IPS-18c (cell line): ENCODE results near the gene LHX6.

Experiments used
- H3K4me3 ChIP-seq: 2 replicates; pipeline ENCODE4 v1.7.0; 2013; ENCODE audit warnings: low read depth, mild to moderate bottlenecking, low read length, moderate library complexity; ENCODE audit not compliant: insufficient read depth
- H3K9me3 ChIP-seq: one replicate; pipeline ENCODE4 v1.6.1; 2013; ENCODE audit warnings: mild to moderate bottlenecking, low read length, moderate library complexity; ENCODE audit not compliant: control insufficient read depth, insufficient read depth

LHX6 gene

GRCh38 chr9:122228568-122229484 lies at the start of gene LHX6:
Gene LHX6 (minus strand): TSS chr9:122228957. CDS start chr9:122228740, 217 bp downstream.
- H3K4me3 ChIP-seq = peak within 1 kb of the TSS; percentile 44

DNA sequence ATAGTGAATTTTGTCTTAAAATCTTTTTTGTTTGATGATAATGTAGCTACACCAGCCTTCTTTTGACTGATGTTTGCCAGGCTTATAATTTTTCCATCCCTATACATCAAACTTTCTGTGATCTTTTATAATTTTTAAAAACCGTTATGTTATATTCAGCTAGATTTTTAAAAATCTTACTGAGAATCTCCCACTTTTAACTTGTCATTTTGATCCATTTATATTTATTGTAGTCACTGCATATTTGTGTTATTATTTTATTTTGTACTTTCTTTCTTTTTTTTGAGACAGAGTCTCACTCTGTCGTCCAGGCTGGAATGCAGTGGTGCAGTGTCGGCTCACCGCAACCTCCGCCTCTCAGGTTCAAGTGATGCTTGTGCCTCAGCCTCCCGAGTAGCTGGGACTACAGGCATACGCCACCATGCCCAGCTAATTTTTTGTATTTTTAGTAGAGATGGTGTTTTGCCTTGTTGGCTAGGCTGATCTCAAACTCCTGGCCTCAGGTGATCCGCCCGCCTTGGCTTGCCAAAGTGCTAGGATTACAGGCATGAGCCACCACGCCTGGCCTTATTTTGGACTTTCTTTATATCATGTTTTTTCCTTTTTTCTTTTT lies 48.6 kb upstream of the LHX6 start:
- no peak overlapping the region for H3K4me3 ChIP-seq
- no peaks in the 10 kb centered on the region for H3K9me3 ChIP-seq

More at GRCh38 chr9:122228568-122229484, at the start of gene LHX6:
- peaks cover 8% of the 10 kb centered on the region for H3K9me3 ChIP-seq

GRCh38 chr9:122276096-122276495 lies 47.3 kb upstream of the LHX6 start:
- H3K4me3 ChIP-seq = no peak overlapping the region
- no peaks in the 10 kb centered on the region for H3K9me3 ChIP-seq

- H3K9me3 ChIP-seq = no peaks in the 10 kb centered on the region
- no peak overlapping the region for H3K4me3 ChIP-seq
These were observed 45.3 kb upstream of the LHX6 start for GRCh38 chr9:122274055-122274454.

DNA sequence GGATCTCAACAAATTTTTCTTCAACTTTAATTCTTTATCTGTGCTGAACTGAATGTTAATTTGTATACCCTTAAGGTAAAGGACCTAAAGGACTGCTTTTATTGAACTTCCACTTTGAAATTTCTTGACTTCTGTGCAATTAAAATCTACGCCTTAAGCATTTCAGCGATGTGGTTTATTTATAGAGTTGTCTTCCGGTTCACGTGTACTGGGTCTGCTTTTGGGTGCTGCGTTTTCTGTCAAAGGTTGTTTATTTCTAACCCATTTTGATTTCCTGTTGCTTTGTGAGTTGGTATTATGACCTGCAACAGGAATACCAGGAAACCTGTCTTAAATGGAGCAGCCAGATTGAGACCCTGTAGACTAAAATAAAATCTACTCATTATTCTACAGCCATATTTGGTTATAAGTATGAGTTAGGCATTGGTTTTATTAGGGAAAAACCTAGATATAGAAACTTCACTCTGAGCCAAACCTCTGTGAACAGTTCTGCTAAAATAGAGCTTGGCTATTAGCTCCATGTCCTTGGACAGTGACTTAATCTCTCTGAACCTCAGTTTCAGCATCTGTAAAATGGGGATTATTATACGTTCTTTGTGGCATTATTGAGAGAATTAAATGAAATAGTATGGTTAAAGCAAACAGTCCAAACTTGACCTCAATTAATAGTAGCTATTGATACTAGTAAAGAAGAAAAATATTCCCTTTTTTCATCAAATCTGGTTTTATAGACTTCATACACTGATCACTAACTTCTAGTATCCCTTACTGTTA lies 39.5 kb upstream of the LHX6 start:
- no peak overlapping the region for H3K4me3 ChIP-seq
- no peaks in the 10 kb centered on the region for H3K9me3 ChIP-seq

DNA sequence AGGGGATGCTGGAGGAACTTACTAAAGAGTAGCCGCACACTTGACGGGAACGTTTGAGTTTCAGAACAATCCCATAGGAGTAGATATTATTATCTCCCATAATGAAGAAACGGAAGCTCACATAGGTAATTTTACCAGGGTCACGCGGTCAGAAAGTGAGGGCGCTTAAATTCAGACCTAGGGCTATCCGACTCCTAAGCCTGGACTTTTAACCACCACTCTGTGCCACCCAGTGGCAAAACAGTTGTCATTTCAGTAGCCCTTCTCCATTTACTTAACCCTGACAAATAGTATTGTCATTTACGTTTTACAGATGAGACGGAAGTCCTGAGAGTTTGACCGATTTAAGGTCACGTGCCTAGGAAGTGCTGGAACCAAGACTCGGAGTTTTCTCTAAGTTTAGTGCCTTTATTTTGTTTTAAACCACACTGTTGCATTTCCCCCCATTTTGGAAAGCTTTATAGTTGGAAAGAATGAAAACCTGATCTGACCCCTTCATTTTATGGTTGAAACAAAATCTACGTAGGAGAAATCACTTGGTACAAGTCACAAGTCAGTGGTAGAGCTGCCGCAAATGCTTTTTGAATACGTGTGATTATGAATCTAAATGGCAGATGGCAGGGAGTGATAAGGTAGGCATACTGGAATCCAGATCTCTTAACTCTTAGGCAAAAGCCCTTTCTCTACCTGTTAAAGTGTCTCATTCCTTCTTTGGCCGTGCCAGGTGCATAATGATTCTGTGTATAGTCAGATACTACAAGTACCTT lies 36.6 kb upstream of the LHX6 start:
- Histone ChIP-seq H3K4me3 (peak overlapping the region; percentile 97), H3K9me3 (no peaks in the 10 kb centered on the region)

DNA sequence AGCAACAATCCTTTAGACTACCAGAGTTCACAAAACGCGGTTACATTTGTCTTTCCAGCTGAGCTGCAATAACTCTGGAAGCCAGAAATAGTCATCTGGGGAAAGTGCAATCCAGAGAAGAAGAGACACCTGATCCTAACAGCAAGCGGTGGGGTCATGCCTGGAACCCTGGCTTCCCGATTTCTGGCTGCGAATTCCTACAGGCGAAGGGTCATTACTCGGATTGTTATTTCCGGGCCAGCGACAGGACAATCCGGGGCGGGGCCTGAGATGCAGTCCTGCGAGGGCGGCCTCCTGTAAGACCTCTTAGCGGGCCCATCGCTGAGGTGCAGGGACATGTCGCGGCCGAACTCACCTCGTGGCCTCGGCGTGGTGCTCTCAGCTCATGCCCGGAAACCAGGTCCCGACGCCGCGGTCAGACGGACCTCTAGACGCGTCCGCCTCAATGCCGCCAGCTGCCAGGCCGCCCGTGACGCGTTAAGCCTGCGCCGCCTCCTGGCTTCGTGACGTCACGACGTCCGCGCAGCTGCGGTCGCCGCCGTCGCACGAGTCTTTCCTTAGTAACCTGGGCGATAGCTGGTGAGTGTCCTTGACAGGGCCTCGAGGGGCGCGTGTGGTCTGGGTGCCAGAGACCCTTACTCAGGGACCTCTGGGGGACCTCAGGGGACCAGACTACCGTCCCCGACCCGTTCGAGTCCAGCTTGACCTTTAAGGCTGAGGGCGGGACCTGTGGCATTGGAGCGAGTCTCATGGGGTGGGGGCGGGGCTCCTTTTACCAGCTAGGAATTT lies 35.8 kb upstream of the LHX6 start, which contains the start of the genes MRRF and RBM18:
MRRF (plus strand) TSS at position 523 of the 789 bp plus-strand sequence. CDS start 6,010 bp downstream, outside the sequence.
RBM18 (minus strand) TSS at position 481 of the 789 bp plus-strand sequence. CDS start 3,348 bp downstream, outside the sequence.
- peak within 1 kb of the TSS; percentile 97 for H3K4me3 ChIP-seq
- no peaks in the 10 kb centered on the region for H3K9me3 ChIP-seq

- Histone ChIP-seq H3K9me3 (no peaks in the 10 kb centered on the region), H3K4me3 (peak overlapping the region; percentile 97)
These were observed 35.1 kb upstream of the LHX6 start for GRCh38 chr9:122263699-122264349.

- no peaks in the 10 kb centered on the region for H3K9me3 ChIP-seq
- H3K4me3 ChIP-seq = no peak overlapping the region
These were observed 33.3 kb upstream of the LHX6 start for GRCh38 chr9:122262073-122262472.

- no peaks in the 10 kb centered on the region for H3K9me3 ChIP-seq
- no peak overlapping the region for H3K4me3 ChIP-seq
These were observed 32.7 kb upstream of the LHX6 start for GRCh38 chr9:122261469-122261881.

GRCh38 chr9:122258886-122259415 lies 30.2 kb upstream of the LHX6 start:
- no peaks in the 10 kb centered on the region for H3K9me3 ChIP-seq
- H3K4me3 ChIP-seq = no peak overlapping the region

GRCh38 chr9:122256206-122256605 lies 27.4 kb upstream of the LHX6 start:
- Histone ChIP-seq H3K4me3 (no peak overlapping the region), H3K9me3 (no peaks in the 10 kb centered on the region)

DNA sequence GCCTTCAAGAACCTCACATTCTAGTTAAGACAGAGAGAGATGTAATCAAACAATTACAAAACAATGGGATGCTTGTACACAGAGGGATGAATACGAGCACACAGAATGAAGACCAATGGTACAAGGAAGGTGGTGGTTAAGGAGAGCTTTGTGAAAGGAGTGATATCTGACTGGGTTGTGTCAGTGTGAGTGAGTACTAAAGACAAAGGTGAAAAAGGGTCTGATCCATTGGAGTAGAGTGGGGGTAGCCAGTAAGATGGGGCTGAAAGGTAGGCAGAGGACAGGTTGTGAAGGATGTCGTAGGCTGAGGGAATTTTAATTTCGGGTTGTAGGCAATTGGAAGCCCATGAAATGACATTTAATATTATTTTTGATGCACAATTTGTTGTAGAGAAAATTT lies 26.0 kb upstream of the LHX6 start:
- Histone ChIP-seq H3K4me3 (no peak overlapping the region), H3K9me3 (no peaks in the 10 kb centered on the region)

DNA sequence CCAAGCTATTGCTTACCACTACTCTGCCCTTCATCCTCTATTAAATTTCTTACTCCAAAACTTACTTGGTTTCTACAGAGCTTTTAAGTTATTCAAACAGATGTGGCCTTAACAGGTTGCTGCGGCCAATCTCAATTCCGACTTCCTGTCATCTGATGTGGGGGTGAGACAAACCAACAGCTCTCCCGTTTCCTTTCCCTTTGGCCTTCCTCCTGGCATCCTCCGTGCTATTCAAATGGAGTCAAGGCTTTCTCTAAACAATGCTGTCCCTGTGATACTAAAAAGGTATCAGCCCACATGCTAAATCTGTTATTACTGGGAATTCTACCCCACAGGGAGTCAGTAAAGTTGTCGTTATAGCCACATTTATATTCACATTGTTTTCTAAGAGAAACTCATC lies 24.0 kb upstream of the LHX6 start:
- Histone ChIP-seq H3K4me3 (no peak overlapping the region), H3K9me3 (no peaks in the 10 kb centered on the region)

DNA sequence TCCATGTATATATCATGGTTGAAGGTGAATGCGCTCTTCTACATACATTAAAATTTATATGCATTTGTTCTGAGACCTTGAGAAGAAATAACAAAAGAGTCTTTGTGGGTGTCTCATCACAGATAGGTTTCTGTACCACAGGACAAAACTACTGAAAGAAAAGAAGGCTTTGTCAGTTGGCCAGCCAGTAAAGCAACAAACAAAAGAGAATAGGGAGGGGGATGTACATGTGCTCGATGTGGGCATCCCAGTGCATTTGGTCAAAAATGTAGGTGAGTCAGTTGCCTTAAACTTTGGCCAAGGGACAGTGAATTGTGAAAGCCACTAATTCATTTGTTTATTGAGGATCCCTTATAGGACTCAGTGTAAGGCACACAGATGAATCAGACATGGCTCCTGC lies 22.6 kb upstream of the LHX6 start:
- Histone ChIP-seq H3K9me3 (no peaks in the 10 kb centered on the region), H3K4me3 (no peak overlapping the region)
